DOHH2 (cell line): ENCODE measurements around the gene METTL27.
A peak's percentile ranks its signal among the peaks of the same experiment; 100 is the strongest.

ENCODE experiments used
- H3F3A ChIP-seq: fragments of 200-600 bp; sonication (generic), shearing (Covaris generic); 2 replicates; pipeline ENCODE4 v1.6.0; 2016; ENCODE audit warnings: antibody characterized with exemption, mild to moderate bottlenecking; ENCODE audit not compliant: control insufficient read depth, insufficient read depth
- H3K27ac ChIP-seq: fragments of 200-600 bp; sonication (generic); 2 replicates; pipeline ENCODE4 v1.5.1; 2014; ENCODE audit warnings: low read depth, mild to moderate bottlenecking, low read length, moderate library complexity
- H3K27me3 ChIP-seq: fragments of 200-600 bp; sonication (generic); 2 replicates; pipeline ENCODE4 v1.6.1; 2014; ENCODE audit warnings: mild to moderate bottlenecking, low read length, mixed read lengths; ENCODE audit not compliant: control insufficient read depth
- H3K36me3 ChIP-seq: fragments of 200-600 bp; sonication (generic); 2 replicates; pipeline ENCODE4 v1.6.1; 2014; ENCODE audit warnings: mild to moderate bottlenecking, low read length, moderate library complexity, mixed read lengths; ENCODE audit not compliant: control insufficient read depth
- H3K4me1 ChIP-seq: fragments of 200-600 bp; sonication (generic); 2 replicates; pipeline ENCODE4 v1.6.1; 2014; ENCODE audit warnings: mild to moderate bottlenecking, low read length, mixed read lengths; ENCODE audit not compliant: control insufficient read depth
- H3K4me2 ChIP-seq: fragments of 200-600 bp; sonication (generic); 2 replicates; pipeline ENCODE4 v1.6.0; 2014; ENCODE audit warnings: mild to moderate bottlenecking, low read length, moderate library complexity
- H3K4me3 ChIP-seq: fragments of 200-600 bp; sonication (generic); 2 replicates; pipeline ENCODE4 v1.5.1; 2014; ENCODE audit warnings: mild to moderate bottlenecking, low read length, mixed read lengths
- H3K79me2 ChIP-seq: fragments of 200-600 bp; sonication (generic); 2 replicates; pipeline ENCODE4 v1.6.1; 2014; ENCODE audit warnings: mild to moderate bottlenecking, low read length, mixed read lengths; ENCODE audit not compliant: control insufficient read depth
- H3K9me2 ChIP-seq: fragments of 200-600 bp; sonication (generic); replicated peaks from 2 replicates; pipeline ENCODE4 v1.6.1; 2014; ENCODE audit warnings: mild to moderate bottlenecking, low read length, mixed read lengths; ENCODE audit not compliant: control insufficient read depth
- H3K9me3 ChIP-seq: fragments of 200-600 bp; sonication (generic); 2 replicates; pipeline ENCODE4 v1.6.1; 2014; ENCODE audit warnings: antibody characterized with exemption, low read length, mixed read lengths; ENCODE audit not compliant: control insufficient read depth, insufficient read depth
- H4K20me1 ChIP-seq: fragments of 200-600 bp; sonication (generic); 2 replicates; pipeline ENCODE4 v1.6.0; 2014; ENCODE audit warnings: low read depth, mild to moderate bottlenecking, antibody characterized with exemption, low read length, moderate library complexity; ENCODE audit not compliant: control insufficient read depth, insufficient read depth
- CTCF ChIP-seq: fragments of 200-600 bp; sonication (generic); IDR thresholded peaks from one replicate; pipeline ENCODE4 v1.5.1; 2014; ENCODE audit warnings: antibody characterized with exemption, mild to moderate bottlenecking, low read depth, low read length; ENCODE audit not compliant: poor library complexity, severe bottlenecking
- EZH2phosphoT487 ChIP-seq: fragments of 200-600 bp; sonication (generic); IDR thresholded peaks from 2 replicates; pipeline ENCODE4 v1.6.1; 2017; ENCODE audit warnings: borderline replicate concordance, mild to moderate bottlenecking, antibody characterized with exemption, low read length, moderate library complexity, mixed read lengths

The METTL27 gene, protein sequence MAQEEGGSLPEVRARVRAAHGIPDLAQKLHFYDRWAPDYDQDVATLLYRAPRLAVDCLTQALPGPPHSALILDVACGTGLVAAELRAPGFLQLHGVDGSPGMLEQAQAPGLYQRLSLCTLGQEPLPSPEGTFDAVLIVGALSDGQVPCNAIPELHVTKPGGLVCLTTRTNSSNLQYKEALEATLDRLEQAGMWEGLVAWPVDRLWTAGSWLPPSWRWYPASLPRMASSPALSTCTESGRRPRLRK

GRCh38 chr7:73842067-73842976 is at the start of gene METTL27:
METTL27 (minus strand) TSS chr7:73842516; CDS start chr7:73842140, 376 bp downstream.
- H3F3A ChIP-seq, result no peaks in the 10 kb centered on the region
- H4K20me1 ChIP-seq, result no peaks in the 10 kb centered on the region
- no peak within 1 kb of the TSS for H3K27ac ChIP-seq
- H3K9me3 ChIP-seq, result no peaks in the 10 kb centered on the region
- H3K9me2 ChIP-seq, result no peaks in the 10 kb centered on the region
- H3K36me3 ChIP-seq, result no peaks in the 10 kb centered on the region
- H3K27me3 ChIP-seq, result peaks cover 8% of the 10 kb centered on the region
- no peaks in the 10 kb centered on the region for H3K79me2 ChIP-seq
- peaks cover 15% of the 10 kb centered on the region for H3K4me1 ChIP-seq
- peak within 1 kb of the TSS; percentile 76 for H3K4me3 ChIP-seq
- TF ChIP-seq EZH2phosphoT487, result no peak
- TF ChIP-seq CTCF, result no peak
- H3K4me2 ChIP-seq, result peak within 1 kb of the TSS; percentile 97

DNA sequence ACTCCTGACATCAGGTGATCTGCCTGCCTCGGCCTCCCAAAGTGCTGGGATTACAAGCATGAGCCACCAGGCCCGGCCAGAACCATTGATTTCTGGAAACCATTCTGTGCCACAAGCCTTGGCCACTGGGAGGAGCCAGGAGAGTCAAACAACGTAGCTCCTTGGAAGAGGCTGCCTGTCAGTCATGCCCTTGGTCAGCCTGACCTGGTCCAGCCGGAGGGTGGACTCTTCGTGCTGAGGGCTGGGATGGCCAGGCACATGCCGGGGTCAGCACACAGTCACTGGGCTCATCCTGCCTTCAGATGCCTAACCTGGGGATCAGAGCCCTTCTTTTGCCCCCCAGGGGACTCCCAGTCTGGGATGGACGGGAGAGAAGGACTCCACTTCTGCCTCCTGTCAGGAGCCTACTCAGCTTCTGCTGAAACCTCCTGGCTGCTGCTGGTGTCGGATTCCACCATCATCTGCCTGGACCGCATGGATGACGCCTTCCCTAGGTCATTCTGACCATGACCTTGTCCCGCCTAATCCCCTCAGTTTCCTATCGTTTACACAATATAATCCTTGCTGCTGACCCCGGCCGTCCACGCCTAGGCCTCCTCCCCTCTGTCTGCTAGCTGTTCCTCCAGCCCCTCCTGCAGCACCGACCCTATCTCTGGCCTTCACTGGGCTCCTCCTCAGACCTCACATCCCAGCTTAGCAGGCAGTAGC is 49.0 kb upstream of the METTL27 start:
- Histone ChIP-seq H4K20me1 (no peaks in the 10 kb centered on the region), H3F3A (no peaks in the 10 kb centered on the region)

GRCh38 chr7:73890555-73891147 is 48.3 kb upstream of the METTL27 start:
- no peak overlapping the region for H3K27ac ChIP-seq
- H3K4me2 ChIP-seq, result no peak overlapping the region
- no peaks in the 10 kb centered on the region for H3F3A ChIP-seq
- H3K36me3 ChIP-seq, result no peaks in the 10 kb centered on the region
- H3K4me3 ChIP-seq, result no peak overlapping the region
- H3K9me3 ChIP-seq, result no peaks in the 10 kb centered on the region
- H4K20me1 ChIP-seq, result no peaks in the 10 kb centered on the region
- no peaks in the 10 kb centered on the region for H3K9me2 ChIP-seq
- no peaks in the 10 kb centered on the region for H3K79me2 ChIP-seq
- TF ChIP-seq EZH2phosphoT487, result no peak
- no peak for TF ChIP-seq CTCF
- H3K4me1 ChIP-seq, result no peaks in the 10 kb centered on the region
- no peaks in the 10 kb centered on the region for H3K27me3 ChIP-seq

More for the DNA sequence above, 49.0 kb upstream of the METTL27 start:
- Histone ChIP-seq H3K27ac (no peak overlapping the region), H3K4me1 (no peaks in the 10 kb centered on the region), H3K27me3 (no peaks in the 10 kb centered on the region), H3K9me2 (no peaks in the 10 kb centered on the region), H3K9me3 (no peaks in the 10 kb centered on the region), H3K36me3 (no peaks in the 10 kb centered on the region), H3K4me3 (no peak overlapping the region), H3K4me2 (no peak overlapping the region), H3K79me2 (no peaks in the 10 kb centered on the region)
- no peak for TF ChIP-seq EZH2phosphoT487
- no peak for TF ChIP-seq CTCF
